Measurements from ENCODE around the gene ZNF385D. TPM values are rescaled to one million over a fixed set of nuclear protein-coding genes. Genes with fewer than 3 reads are reported as not detected.

The ZNF385D gene
- total and polyA plus RNA-seq, 2 experiments from 2014 or later: 2.7 to 12.3 TPM

GRCh38 chr3:21434310-21434709 lies 316.7 kb downstream of the ZNF385D start:
- H3F3A ChIP-seq (replicated peaks; ENCODE audit: low read depth): no peaks in the 10 kb centered on the region
- ATAC-seq (no peak), DNase-seq (ENCODE audit: low spot score) (no peak)
- H3K27ac ChIP-seq (ENCODE audit: low read depth): no peak overlapping the region
- H3K4me3 ChIP-seq: no peak overlapping the region
- H3K36me3 ChIP-seq (ENCODE audit: insufficient read depth): no peaks in the 10 kb centered on the region
- 0 out of 2 replicates have a peak, but pooled peaks cover 5% of the 10 kb centered on the region for H3K4me1 ChIP-seq (ENCODE audit: insufficient read depth)
- H3K4me2 ChIP-seq: no peak overlapping the region
- no peak overlapping the region for H2AFZ ChIP-seq
- H3K4me3 Mint-ChIP-seq: no peak overlapping the region
- H3K27me3 ChIP-seq (ENCODE audit: insufficient read depth): no peaks in the 10 kb centered on the region
- no peaks in the 10 kb centered on the region for H4K20me1 ChIP-seq (replicated peaks; ENCODE audit: insufficient read depth)
- no peaks in the 10 kb centered on the region for H3K36me3 Mint-ChIP-seq (ENCODE audit: low read depth)
- TF ChIP-seq EZH2 (IDR thresholded peaks at IDR 0.05; ENCODE audit: low read depth, unreplicated experiment) (no peak), JUNB (IDR thresholded peaks at IDR 0.05; ENCODE audit: unreplicated experiment) (no peak), STAT1 (IDR thresholded peaks at IDR 0.05; ENCODE audit: unreplicated experiment) (no peak), POLR2AphosphoS5 (IDR thresholded peaks at IDR 0.05; ENCODE audit: low read depth) (no peak), NANOG (IDR thresholded peaks at IDR 0.05; ENCODE audit: borderline replicate concordance) (no peak), CTCF (conservative IDR thresholded peaks at IDR 0.05; ENCODE audit: low read depth in 2 of 2) (no peak), ZNF331 (CRISPR knock-in tag; IDR thresholded peaks at IDR 0.05; ENCODE audit: low read depth) (no peak), ZNF114 (CRISPR knock-in tag; IDR thresholded peaks at IDR 0.05) (no peak), REST (IDR thresholded peaks at IDR 0.05; ENCODE audit: unreplicated experiment) (no peak), ETS1 (IDR thresholded peaks at IDR 0.05) (no peak), CREB1 (CRISPR knock-in tag; IDR thresholded peaks at IDR 0.05; ENCODE audit: low read depth) (no peak), EZH2phosphoT487 (IDR thresholded peaks at IDR 0.05; ENCODE audit: unreplicated experiment) (no peak), ZNF462 (CRISPR knock-in tag; IDR thresholded peaks at IDR 0.05) (no peak)
- H3K9me3 Mint-ChIP-seq: no peaks in the 10 kb centered on the region
- peaks cover 7% of the 10 kb centered on the region for H3K4me1 Mint-ChIP-seq
- H3K9me2 ChIP-seq (ENCODE audit: insufficient read depth): no peaks in the 10 kb centered on the region
- H3K27me3 Mint-ChIP-seq (ENCODE audit: insufficient read depth, low read depth, poor library complexity): peaks cover 2% of the 10 kb centered on the region
- no peaks in the 10 kb centered on the region for H3K79me2 ChIP-seq (replicated peaks; ENCODE audit: insufficient read depth)
- H3K27ac Mint-ChIP-seq: peak overlapping the region; percentile 7; the same call in 1 of the 2 replicates

All from GM23338 (cell line).